HG03457 (cell line): ENCODE measurements around the gene SPATS2.
"Not testable (repeated sequence)": the region's sequence is repeated elsewhere in the genome, so short reads cannot be mapped to it uniquely, and the experiment has no call there.

Source experiments
- ATAC-seq: cut with Tn5 transposase; IDR thresholded peaks from one replicate; pipeline ENCODE4 v1.9.1; 2021; ENCODE audit warnings: moderate number of reproducible peaks; ENCODE audit not compliant: unreplicated experiment

Gene SPATS2

DNA sequence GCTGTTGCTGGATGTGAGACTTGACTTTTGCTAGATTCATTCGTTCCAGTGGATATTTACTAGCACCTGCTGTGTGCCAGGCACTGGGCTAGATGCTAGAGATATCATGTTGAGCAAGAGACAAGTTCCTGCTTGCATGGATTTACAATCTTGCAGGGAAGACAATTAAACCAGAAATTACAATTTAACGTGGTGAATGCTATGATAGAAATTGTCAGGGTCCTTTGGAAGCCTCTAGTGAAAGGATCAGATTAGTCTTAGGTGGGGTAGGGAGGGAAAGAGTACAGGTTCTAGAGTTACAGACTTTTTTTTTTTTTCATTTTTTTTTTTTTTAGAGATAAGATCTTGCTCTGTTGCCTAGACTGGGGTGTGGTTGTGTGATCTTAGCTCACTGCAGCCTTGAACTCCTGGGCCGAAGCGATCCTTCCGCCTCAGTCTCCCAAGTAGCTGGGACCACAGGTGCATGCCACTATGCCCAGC, 36.7 kb downstream of the SPATS2 start:
- ATAC-seq: no peak

DNA sequence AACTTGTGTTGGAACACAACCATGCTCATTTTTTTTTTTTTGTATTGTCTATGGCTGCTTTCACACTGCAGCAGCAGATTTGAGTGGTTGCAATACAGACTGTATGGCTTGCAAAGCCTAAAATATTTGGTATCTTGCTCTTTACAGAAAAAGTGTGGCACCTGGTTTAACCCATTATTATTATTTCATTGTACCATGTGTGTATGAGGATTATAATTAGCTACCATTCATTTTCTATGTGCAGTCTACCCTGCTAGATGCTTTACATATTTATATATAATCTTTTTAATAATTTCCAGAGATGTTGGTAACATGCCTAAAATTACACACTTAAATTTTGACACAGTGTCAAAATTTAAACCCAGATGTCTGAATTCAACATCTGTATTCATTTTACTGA, 37.7 kb downstream of the SPATS2 start:
- no peak for ATAC-seq

DNA sequence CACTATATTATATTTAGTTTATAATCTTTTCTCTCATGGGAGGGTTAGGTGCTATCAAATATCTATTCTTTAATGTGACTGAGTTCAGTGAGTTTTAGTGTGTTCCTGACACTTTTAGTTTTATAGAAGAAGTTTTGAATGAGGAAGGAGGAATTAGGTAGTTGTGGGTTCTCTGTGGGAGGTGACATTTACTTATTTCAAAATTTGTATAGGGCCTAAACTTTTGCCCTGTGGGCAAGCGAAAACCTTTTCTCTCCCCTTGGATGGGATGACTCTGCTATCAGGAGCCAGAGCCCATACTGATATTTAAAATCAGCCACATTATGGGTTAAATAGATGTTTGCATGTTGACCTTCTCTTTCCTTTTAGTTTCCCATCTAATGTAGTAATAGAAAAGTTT, 43.6 kb downstream of the SPATS2 start:
- no peak for ATAC-seq

DNA sequence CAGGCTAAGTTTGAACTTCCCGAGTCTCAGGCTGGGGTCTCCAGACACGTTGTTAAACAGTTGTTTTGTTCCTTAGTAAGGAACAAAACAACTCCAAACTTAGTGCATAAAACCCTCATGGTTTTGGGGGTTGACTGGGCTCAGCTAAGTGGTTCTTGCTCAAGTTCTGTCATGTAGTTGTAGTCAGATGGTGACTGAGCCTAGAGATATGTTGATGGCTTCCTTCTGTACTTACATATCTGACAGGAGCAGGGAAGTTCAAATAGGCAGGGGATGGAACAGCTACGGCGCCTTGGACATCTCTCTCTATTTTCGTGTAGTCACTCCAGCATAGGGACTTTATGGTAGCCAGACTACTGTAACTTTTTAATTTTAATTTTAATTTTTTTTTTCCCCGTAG, 45.7 kb downstream of the SPATS2 start:
- no peak for ATAC-seq

DNA sequence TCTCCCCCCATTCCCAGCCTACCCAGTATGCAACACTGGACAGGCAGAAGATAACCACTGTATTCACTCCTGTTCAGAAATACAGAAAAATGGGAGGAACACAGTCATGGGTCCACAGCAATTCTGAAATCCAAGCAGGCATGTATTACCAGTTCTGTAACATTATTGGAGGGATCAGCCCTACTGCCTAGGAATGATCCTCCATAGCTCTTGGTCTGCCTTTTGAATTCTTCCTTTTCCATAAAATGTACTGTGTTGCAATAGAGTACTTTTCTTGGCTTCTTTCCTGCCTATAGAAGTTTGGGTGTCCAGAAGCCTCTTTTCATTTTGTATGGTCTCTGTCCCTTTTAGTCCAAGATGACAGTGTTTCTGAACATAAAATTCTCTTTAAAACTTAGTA, 46.5 kb downstream of the SPATS2 start:
- no peak for ATAC-seq

DNA sequence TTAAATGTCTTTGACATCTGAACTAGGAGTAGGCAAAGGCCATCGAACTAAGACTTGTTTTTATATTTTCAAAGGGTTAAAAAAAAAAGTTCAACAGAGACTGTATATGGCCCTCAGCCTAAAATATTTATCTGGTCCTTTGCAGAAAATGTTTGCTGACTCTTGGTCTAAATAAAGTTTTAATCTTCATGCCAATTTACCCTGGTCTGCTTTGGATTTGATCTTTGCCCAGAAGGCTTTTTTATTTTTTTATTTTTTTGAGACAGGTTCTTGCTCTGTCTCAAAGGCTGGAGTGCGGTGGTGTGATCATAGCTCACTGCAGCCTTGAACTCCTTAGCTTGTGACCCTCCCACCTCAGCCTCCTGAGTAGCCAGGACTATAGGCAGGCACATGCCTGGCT, 47.1 kb downstream of the SPATS2 start:
- ATAC-seq: no peak

DNA sequence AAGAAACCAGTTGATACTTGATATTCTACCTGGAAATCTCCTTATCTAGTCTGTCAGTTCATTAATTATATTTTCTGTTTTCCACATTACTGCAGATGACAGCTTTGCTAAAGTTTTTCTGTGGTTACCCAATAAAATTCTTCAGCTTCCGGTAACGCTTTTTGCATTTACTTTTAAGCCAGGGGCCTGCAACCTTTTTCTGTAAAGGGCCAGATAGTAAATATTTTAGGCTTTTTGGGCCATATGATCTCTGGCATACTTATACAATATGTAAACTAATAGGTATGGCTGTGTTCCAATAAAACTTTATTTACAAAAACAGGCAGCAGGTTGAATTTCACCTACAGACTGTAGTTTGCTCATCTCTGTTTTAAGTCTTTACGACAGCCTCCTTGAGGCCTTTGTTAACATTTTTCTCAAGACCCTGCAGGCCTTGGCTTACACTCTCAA, 48.3 kb downstream of the SPATS2 start:
- ATAC-seq: no peak

DNA sequence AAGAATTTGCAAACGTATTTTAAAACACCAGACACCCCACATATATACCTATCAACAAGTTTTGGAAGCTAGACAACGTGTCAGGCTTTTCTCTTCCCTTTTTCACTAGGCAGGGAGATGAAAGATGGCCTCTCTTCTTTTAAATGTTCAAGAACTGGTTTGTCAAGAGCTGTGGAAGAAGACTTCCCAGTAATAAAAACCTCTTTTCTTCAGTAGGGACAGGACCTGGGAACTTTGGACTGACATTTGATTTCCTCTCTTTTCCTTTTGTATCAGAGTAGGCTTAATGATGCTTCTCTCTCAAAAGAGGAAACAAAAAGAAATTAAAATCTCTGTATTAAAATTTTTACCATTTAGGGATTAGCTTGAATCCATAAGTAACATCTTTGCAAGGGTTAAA, 49.6 kb downstream of the SPATS2 start:
- no peak for ATAC-seq

DNA sequence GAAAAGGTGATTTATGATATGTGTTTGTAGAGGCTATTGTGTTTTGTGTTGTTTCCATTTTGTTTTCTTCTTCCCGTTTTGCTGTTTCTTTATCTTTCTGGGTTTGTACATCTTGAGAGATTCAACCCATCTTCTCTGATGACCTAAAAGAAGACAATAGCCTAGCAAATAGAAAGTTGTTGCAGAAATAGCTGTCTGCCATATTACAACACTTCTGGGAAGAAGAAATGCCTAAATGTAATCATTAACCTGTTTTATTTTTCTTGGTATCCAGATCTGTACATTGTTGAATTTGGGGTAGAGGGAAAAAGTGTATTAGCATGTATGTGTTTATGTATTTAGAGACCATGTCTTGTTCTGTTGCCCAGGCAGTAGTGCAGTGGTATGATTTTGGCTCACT, 50.3 kb downstream of the SPATS2 start:
- no peak for ATAC-seq

DNA sequence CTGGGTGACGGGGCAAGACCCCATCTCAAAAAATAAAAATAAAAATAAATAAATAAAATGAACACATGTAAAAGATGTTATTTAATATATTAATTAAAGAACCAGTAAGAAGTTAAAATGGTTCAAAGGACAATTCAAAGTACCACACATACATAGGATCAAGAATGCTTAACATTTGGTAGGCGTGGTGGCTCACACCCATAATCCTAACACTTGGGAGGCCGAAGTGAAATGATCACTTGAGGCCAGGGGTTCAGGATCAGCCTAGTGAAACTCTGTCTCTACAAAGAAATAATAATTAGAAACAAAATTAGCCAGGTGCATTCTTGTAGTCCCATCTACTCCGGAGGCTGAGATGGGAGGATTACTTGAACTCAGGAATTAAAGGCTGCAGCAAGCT, 53.3 kb downstream of the SPATS2 start:
- ATAC-seq: no peak

DNA sequence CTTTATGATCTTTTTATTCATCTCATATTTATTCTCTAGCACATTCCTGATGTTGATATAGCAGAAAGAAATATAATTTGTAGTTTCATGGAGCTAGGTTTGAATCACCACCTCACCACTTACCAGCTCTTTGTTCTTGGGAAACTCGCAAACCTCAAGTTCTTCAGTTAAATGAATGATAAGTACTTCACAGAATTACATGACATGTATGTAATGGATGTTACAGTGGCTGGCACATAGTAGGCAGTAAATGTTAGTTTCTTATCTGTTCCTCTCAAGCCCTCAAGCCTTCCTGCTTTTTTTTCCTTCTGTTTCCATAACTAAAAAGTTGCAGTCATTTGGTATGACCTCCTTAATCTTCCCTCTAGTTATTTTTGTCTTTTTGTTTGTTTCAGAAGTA, 54.9 kb downstream of the SPATS2 start:
- no peak for ATAC-seq

DNA sequence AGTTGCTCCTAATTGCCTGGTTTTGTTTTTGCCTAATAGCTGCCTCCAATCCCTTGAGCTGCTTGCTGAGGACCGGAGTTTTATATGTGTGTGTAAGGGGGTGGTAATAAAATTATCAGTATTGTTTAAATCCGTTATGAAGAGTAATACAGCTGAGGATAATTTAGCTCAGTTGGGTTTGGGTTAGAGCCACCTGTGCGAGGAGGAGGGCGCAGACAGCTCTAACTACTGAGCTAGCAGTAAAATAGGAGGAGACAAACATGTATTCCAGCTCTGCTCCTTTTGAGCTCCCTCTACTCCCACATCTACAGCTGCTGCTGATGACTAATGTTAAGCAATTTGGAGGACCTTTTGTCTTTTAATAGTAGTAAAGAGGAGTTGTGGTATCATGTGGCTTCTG, 61.5 kb downstream of the SPATS2 start:
- no peak for ATAC-seq

DNA sequence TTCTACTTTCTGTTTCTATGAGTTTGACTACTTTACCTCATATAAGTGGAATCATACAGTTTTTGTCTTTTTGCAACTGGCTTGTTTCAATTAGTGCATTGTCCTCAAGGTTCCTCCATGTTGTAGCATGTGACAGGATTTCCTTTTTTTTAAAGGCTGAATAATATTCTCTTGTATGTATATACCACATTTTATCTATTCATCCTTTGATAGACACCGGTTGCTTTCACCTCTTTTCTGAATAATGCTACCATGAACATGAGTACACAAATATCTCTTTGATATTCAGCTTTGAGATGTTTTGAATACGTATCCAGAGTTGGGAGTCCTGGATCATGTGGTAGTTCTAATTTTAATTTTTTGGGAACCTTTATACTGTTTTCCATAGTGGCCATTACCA, 65.4 kb downstream of the SPATS2 start:
- ATAC-seq: no peak

DNA sequence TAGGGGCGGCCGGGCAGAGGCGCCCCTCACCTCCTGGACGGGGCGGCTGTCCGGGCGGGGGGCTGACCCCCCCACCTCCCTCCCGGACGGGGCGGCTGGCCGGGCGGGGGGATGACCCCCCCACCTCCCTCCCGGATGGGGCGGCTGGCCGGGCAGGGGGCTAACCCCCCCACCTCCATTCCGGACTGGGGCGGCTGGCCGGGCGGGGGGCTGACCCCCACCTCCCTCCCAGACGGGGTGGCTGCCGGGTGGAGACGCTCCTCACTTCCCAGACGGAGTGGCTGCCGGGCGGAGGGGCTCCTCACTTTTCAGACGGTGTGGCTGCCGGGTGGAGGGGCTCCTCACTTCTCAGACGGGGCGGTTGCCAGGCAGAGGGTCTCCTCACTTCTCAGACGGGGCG, 69.5 kb downstream of the SPATS2 start:
- not testable (repeated sequence) for ATAC-seq

DNA sequence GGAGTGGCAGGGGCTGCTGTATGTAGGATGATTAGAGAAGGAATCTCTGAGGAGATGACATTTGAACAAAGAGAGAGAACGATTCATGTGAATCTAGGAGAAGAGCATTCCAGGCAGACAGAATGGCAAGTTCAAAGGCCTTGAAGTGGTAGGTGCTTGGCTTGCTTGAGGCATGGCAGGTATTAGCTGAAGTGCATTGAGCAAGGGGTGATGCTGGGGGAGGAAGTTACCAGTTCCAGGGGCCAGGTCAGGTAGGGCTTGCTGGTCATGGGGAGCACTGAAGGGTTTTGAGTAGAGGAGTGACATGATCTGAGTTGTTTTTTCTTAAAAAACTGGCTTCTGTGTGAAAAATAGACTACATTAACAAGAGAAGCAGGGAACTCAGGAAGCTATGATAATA, 71.8 kb downstream of the SPATS2 start:
- no peak for ATAC-seq

DNA sequence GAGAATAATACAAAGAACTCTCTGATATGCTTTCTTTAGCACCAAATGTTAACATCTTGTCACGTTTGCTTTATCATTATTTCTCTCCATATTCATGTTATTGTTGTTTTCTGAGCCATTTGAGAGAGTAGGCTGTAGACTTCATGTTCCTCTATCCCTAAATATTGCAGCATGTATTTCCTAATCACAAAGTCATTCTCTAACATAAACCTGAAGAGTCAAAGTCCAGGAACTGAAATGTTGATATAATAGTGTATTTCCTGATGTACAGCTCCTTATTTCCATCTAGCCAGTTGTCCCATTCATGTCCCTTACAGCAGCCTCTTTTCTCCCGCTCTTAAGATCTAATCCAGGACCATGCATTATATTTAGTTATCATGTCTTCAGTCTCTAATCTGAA, 72.8 kb downstream of the SPATS2 start:
- ATAC-seq: no peak

DNA sequence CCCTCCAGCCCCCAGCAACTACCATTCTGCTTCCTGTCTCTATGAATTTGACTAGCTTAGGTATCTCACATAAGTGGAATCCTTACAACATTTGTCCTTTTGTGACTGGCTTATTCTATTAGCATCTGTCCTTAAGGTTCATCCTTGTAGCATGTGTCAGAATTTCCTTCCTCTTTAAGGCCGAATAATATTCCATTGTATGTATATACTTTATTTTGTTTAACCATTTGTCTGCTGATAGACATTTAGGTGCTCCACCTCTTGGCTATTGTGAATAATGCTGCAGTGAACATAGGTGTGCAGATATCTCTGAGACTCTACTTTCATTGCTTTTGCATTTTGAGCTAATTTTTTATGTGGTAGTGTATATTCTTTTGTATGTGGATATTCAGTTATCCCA, 75.7 kb downstream of the SPATS2 start:
- no peak for ATAC-seq

DNA sequence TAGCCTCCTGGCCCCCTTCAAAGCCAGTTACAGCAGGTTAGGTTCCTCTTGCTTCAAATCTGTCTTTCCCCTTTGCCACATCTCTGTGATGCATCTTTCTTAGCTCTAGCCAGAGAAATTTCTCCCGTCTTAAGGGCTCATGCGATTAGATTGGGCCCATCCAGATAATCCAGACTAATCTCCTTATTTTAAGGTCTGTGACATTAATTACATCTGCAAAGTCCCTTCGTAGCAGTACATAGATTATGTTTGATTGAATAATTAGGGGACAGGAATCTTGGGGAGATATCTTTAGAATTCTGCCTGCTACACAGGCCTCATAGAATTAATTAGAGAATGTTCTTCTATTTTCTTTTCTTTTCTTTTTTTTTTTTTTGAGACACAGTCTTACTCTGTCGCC, 79.3 kb downstream of the SPATS2 start:
- ATAC-seq: no peak

DNA sequence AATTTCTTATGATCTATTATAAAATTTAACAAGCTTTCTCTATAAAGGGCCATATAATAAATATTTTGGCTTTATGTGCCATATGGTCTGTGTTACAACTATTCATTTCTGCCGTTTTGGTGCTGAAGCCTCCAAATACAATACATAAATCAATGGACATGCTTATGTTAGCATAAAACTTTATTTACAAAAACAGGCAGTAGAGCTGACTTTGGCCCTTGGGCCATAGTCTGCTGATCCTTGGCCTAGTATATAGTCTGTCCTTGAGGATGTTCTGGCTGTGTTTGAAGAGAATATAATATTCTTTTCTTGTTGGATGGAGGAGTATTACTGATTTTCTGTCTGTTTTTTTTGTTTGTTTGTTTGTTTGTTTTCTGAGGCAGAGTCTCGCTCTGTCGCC, 81.6 kb downstream of the SPATS2 start:
- no peak for ATAC-seq

DNA sequence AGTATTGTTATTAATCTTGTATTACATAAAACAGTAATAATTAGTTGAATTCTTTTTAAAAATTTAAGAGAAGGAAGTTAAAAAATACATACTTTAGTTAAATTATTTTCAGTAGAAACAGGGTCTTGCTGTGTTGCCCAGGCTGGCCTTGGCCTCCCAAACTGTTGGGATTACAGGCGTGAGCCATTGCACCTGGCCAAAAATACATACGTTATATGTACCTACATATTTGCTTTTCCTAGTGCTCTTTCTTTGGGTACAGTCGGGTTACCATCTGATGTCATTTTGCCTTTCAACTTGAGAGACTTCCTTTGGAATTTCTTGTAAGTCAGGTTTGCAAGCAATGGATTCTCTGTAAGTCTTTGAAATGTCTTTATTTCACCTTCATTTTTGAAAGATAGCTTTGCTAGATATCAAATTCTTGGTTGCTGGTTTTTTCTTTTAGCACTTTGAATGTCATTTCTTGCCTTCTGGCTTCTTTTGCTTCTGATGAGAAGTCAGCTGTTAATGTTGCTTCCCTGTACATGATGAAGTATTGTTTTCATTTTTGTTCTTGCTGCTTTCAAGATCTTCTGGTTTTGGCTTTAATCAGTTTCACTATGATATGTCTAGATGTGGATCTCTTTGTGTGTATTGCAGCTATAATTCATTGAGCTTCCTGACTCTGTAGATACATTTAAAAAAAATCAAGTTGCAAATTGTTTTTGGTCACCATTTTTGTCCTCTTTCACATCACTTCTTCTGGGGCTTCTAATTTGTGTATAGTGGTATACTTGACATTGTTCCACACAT, 84.4 kb downstream of the SPATS2 start:
- ATAC-seq: peak; percentile 64

DNA sequence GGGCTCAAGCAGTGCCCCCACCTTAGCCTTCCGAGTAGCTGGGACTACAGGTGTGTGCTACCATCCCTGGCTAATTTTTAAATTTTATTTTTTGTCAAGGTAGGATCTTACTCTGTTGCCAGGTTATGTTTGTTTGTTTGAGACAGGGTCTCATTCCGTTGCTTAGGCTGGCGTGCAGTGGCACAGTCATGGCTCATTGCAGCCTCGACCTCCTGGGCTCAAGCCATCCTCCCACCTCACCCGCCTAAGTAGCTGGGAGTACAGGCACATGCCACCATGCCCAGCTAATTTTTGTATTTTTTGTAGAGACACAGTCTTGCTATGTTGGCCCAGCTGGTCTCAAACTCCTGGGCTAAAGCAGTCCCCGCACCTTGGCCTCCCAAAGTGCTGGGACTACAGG, 88.2 kb downstream of the SPATS2 start:
- no peak for ATAC-seq

DNA sequence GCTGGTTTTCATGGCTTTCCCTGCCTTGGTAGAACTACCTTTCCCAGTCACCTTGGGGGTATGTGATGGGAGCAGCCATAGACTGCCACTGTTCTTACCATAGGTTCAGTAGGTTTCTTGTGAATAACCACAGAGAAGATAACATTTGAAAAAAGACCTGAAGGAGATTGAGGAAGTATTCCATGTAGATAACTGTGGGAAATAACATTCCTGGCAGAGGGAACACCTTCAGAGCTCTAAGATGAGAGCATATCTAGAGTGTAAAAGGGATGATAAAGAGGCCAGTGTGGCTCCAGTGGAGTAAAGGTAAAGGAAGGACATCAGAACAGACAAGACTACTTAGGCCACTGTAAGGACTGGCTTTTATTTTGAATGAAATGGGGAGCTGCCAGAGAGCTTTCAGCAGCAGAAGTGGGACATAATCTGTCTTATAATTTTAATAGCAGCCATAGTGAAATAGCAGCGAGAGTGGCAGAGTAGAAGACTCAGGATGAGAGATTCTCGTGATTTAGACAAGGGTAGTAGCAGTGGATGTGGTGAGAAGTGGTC, 88.9 kb downstream of the SPATS2 start:
- ATAC-seq: no peak

DNA sequence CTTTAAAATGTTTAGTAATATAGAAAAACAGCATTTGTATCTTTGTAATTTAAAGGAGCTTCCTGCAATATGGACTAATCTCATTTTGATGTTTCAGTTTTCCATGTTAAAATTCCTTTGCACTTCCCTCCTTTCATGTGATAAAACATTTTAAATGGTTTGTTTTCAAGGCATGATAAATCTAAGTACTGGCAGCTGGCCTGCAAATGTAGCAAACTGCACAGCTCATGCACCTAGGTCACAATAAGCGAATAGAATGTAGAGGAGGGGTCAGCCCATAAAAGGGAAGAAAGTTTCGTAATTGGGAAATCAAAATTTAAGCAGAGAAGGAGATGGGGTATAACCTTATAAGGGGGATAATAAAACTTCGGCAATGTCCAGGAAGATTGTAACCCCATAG, 91.6 kb downstream of the SPATS2 start:
- ATAC-seq: no peak
